ENCODE measurements around the gene RNF121.
A peak's percentile ranks its signal among the peaks of the same experiment; 100 is the strongest.
"Not testable (repeated sequence)": the region's sequence is repeated elsewhere in the genome, so short reads cannot be mapped to it uniquely, and the experiment has no call there.

Gene RNF121

DNA sequence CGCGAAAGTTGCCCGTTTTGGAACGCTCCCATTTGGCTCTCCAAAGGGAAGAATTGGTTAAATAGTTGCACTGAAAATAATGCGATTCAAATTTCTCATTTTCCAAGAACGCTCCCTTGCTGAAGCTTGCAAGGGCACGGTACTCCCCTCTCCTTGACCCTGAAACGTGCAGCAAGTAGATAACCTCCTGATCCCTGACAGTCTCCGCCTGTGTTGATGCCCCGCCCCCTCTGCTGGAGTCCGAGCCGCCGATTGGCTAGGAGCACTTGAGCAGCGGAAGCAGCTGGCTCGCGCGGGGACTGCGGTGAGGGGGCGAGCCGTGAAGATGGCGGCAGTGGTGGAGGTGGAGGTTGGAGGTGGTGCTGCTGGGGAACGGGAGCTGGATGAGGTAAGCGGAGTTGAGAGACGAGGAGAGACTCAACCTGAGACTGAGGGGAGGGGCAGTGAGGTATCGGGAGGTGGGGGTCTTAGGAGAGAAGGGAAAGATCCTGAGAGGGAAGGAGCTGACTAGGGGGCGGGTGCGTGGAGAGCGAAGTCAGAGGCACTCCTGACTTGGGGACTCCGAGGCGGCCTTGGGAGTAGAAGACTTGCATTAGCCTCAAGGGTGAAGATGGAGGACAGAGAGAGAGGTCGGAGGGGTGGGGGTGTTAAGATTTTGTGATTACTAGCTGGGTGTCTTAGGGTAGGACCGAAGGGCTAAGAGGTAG is at the start of gene RNF121:
Gene RNF121, plus strand, starts transcription at position 310 of the 707 bp plus-strand sequence. Its CDS starts 16 bp downstream, at position 326.
- peak; percentile 96 for DNase-seq (ENCODE audit: low read depth)

DNA sequence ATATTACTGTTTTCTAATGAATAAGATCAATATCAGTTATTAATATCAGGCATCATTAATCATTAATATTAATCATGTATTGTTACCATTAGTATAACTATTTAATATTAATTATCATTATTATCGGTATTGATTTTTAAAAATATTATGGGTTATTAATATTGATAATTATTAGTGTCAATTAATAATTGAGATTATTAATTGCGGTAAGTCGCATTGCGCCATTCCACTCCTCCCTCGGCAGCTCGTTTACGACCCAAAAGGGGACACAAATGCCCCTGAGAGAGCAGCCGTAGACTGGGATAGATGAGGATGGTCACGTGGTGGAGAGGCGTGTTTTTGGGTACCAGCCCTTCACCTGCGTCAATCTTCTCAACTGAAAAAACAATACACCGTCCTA is 43.0 kb upstream of the RNF121 start:
- not testable (repeated sequence) for DNase-seq (ENCODE audit: low read depth)

DNA sequence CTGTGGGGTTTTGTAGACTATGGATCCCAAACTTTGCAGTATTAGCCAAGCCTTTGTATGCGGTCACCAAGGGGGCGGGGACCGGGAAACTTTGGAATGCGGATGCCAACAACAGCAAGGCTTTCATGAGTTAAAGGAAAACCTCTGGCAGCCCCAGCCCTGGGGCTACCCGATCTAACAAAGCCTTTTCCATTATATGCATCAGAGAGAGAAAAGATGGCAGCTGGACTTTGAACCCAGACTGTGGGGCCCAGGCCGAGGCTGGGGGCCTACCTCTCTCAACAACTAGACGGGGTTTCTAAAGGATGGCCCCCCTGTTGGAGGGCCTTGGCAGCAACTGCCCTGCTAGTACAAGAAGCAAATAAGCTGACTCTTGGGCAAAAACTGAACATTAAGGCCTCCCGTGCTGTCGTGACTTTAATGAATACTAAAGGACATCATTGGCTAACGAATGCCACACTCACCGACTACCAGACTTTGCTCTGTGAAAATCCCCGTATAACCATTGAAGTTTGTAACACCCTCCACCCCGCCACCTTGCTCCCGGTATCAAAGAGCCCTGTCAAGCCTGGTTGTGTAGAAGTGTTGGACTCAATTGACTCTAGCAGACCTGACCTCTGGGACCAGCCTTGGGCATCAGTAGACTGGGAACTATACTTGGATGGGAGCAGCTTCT is 40.4 kb upstream of the RNF121 start:
- not testable (repeated sequence) for DNase-seq (ENCODE audit: low read depth)

DNA sequence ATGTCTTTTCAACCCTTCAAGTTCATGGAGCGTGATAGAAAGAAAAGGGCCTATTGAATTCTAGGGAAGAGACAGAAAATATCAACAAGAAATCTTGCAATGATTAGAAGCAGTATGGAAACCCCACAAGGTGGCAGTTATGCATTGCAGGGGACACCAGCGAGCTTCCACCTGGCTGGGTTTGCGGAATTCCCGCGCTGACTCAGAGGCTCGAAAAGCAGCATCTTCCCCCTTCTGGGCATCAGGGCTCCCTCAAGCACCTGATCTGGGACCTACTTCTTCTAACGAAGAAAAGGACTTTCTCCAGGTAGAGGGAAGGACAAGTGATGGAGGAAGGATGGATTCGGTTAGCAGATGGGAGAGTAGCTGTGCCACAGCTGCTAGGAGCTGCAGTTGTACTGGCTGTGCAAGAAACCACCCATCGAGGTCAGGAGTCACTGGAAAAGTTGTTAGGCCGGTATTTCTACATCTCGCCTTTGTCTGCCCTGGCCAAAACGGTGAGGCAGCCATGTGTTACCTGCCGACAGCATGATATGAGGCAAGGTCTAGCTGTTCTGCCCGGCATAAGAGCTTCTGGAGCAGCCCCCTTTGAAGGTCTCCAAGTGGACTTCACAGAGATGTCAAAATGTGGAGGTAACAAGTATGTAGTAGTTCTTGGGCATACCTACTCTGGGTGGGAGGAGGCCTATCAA is 39.5 kb upstream of the RNF121 start:
- not testable (repeated sequence) for DNase-seq (ENCODE audit: low read depth)

DNA sequence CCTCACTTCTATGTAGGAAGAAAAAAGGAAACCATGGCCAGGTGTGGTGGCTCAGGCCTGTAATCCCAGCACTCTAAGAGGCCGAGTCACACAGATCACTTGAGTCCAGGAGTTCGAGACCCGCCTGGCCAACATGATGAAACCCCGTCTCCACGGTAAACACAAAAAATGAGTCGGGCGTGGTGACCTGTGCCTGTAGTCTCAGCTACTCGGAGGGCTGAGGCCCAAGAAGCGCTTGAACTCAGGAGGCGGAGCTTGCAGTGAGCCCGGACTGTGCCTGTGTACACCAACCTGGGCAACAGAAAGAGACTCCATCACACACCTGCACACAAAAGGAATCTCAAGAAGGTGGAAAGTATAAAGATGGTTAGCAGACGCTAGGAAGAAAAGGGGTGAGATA is 32.9 kb upstream of the RNF121 start:
- DNase-seq (ENCODE audit: low read depth), result no peak

DNA sequence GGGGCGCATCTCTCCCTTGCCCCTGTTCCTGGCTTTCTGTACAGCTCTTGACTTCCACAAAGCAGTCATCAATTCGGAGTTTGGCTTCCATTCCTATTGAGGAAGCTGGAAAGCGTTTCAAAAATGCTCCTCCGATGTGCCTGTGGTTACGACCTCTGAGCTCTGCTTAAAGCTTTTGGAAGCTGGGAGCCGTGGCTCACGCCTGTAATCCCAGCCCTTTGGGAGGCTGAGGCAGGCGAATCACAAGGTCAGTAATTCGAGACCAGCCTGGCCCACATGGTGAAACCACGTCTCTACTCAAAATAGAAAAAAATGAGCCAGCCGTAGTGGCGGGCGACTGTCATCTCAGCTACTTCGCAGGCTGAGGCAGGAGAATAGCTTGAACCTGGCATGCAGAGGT is 27.7 kb upstream of the RNF121 start:
- DNase-seq (ENCODE audit: low read depth), result not testable (repeated sequence)

DNA sequence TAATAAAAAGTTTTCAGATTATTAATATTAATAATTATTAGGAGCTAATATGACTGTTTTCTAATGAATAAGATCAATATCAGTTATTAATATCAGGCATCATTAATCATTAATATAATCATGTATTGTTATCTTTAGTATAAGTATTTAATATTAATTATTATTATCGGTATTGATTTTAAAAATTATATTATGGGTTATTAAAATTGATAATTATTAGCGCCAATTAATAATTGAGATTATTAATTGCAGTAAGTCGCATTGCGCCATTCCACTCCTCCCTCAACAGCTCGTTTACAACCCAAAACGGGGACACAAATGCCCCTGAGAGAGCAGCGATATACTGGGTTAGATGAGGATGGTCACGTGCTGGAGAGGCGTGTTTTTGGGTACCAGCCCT is 20.6 kb upstream of the RNF121 start:
- DNase-seq (ENCODE audit: low read depth), result no peak

DNA sequence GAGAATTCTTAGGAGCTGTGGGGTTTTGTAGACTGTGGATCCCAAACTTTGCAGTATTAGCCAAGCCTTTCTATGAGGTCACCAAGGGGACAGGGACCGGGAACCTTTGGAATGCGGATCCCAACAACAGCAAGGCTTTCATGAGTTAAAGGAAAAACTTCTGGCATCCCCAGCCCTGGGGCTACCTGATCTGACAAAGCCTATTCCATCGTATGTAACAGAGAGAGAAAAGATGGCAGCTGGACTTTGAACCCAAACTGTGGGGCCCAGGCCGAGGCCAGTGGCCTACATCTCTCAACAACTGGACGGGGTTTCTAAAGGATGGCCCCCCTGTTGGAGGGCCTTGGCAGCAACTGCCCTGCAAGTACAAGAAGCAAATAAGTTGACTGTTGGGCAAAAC is 18.1 kb upstream of the RNF121 start:
- DNase-seq (ENCODE audit: low read depth), result not testable (repeated sequence)

DNA sequence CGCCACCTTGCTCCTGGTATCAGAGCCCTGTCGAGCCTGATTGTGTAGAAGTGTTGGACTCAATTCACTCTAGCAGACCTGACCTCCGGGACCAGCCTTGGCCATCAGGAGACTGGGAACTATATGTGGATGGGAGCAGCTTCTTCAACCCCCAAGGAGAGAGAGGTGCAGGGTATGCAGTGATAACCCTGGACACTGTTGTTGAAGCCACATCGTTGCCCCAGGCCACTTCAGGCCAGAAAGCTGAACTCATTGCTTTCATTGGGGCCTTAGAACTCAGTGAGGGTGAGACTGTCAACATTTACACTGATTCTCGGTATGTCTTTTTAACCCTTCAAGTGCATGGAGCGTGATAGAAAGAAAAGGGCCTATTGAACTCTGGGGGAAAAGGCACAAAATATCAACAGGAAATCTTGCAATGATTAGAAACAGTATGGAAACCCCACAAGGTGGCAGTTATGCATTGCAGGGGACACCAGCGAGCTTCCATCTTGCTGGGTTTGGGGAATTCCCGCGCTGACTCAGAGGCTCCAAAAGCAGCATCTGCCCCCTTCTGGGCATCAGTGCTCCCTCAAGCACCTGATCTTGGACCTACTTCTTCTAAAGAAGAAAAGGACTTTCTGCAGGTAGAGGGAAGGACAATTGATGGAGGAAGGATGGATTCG is 17.4 kb upstream of the RNF121 start:
- peak; percentile 78 for DNase-seq (ENCODE audit: low read depth)

DNA sequence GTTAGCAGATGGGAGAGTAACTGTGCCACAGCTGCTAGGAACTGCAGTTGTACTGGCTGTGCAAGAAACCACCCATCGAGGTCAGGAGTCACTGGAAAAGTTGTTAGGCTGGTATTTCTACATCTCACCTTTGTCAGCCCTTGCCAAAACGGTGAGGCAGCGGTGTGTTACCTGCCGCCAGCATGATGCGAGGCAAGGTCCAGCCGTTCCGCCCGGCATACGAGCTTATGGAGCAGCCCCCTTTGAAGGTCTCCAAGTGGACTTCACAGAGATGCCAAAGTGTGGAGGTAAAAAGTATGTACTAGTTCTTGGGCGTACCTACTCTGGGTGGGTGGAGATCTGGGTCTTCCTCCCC is 16.9 kb upstream of the RNF121 start:
- DNase-seq (ENCODE audit: low read depth), result not testable (repeated sequence)

DNA sequence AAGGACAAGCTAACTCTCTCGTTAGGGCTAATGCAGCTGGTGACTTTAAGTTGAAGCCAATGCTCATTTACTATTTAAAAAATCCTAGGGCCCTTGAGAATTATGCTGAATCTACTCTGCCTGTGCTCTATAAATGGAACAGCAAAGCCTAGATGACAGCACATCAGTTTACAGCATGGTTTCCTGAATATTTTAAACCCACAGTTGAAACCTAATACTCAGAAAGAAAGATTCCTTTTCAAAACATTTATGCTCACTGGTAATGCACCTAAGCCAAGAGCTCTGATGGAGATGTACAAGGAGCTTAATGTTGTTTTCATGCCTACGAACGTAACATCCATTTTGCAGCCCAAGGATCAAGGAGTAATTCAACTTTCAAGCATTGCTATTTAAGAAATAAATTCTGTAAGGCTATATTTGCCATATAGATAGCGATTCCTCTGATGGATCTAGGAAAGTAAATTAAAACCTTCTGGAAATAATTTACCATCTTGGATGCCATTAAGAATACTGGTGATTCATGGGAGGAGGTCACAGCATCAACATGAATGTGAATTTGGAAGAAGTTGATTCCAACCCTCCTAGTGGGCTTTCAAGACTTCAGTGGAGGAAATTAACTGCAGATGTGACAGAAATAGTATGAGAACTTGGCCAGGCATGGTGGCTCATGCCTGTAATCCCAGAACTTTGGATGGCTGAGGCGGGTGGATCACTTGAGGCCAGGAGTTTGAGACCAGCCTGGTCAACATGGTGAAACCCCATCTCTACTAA is 14.9 kb upstream of the RNF121 start:
- DNase-seq (ENCODE audit: low read depth), result no peak

DNA sequence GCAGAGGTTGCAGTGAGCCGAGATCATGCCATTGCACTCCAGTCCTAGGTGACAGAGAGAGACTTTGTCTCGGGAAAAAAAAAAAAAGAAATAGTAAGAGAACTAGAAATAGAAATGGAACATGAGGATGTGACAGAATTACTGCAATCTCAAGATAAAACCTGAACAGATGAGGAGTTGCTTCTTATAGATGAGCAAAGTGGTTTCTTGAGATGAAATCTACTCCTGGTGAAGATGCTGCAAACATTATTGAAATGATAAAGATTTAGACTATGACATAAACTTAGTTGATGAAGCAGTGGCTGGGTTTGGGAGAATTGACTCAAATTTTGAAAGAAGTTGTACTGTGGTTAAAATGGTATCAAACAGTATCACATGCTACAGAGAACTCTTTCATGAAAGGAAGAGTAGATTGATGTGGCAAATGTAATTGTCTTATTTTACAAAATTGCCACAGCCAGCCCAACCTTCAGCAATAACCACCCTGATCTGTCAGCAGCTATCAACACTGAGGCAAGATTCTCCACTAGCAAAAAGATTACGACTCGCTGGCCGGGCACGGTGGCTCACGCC is 14.1 kb upstream of the RNF121 start:
- no peak for DNase-seq (ENCODE audit: low read depth)

DNA sequence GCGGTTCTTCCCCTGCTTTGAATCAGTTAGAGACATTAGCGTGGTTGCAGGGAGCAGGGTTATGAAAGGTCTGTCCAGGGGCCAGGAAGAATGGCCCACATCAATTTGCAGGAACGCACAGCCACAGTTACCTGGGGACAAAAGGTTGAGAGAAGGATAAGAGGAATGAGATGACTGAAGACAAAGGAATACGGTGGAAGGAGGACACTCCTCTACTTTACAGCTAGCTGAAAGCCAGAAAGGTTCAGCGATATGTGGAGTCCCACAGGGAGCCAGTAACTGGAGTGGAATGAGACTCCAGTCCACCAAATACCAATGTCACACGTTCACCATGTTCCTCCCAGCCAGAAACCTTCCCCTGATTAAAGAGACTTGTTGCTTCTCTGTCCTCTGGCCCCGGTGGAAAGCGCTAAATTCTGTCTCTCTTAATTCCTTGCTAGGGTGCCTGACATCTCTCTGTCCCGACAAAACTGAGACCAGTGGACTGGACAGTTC is 11.2 kb upstream of the RNF121 start:
- DNase-seq (ENCODE audit: low read depth), result no peak

DNA sequence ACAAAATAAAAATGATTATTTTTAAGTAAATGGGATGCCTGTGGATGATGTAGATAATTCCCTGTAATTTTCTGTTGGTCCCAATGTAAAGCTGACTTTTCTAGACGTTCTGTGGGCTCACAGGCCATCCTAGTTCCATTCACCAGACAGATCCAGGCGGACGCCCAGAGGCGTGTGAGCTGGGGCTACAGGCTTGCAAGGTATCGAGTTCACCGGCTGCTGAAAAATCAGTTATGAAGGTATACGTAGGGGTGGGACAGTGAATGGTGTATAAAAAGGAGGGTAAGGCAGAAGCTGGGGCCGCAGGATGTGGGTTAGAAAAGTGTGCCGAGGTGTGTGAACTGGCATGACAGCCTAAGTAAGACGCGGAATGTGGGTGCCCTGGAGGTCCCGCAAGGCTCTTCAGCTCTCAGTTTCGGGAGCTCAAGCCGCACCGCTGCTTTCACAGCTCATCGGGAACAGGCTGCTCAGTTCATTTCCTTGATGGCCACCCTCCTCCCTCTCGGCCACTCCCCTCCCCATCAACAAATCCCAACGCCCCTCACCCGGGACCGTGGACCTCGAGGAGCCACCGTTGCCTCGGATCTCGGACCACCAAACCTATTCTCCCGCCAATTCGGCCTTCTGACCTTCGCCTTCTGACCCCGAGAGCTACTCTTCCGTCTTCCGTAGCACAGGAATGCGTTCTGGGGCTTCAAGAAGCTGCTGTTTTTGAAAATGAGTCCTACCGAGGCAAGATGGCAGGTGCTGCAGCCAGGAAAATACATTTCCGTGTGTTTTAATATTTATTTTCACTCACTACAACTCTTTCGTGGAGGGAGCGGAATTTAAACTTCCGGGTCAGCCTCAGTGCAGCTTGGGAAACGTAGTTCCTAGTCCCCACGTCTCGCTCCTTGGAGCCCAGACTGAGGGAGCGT is 768 bp upstream of the RNF121 start, which contains the start of gene XNDC1N:
Gene XNDC1N, minus strand, starts transcription at position 775 of the 917 bp plus-strand sequence. CDS start 5,241 bp downstream, outside the sequence.
- peak; percentile 61 for DNase-seq (ENCODE audit: low read depth)

DNA sequence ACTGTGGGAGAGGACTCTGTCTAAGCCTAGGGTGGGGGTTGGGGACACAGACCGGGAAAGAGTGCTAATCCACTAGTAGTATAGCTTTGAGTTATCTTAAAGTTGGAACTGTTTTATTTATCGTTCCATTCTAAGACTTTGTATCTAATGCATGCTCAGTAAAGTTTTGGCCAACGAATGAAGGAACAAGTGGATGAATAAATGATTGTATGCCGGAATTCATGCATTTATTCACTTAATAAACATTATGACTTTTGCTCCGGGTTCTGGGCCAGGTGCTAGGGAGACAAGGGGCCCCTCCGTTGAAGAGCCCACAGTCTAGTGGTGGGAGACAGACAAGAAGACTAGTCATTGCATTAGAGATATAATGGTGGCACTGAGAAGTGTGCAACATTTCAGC is 645 bp downstream of the RNF121 start:
- DNase-seq (ENCODE audit: low read depth), result no peak

DNA sequence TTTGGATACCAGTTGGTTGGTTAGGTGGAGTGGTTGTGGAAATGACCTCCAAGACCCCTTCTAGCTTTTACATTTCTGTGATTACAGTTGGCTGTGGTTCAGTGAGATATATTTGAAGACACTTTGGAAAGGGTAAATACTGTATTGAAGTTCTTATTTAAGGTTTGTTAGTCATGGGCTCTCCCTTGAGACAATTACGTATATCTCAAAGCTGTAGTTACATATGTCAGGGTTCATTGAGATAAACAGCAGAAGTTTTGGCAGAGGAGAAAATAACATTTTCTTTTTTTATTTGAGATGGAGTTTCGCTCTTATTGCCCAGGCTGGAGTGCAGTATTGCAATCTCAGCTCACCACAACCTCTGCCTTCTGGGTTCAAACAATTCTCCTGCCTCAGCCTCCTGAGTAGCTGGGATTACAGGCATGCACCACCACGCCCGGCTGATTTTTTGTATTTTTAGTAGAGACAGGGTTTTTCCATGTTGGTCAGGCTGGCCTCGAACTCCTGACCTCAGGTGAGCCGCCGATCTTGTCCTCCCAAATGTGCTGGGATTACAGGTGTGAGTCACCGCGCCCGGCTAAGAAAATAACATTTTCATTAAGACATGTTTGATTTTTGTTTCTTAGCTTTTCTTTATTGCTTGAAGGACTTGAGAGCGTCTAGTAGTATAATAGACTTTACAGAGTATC is 1.9 kb downstream of the RNF121 start:
- no peak for DNase-seq (ENCODE audit: low read depth)

DNA sequence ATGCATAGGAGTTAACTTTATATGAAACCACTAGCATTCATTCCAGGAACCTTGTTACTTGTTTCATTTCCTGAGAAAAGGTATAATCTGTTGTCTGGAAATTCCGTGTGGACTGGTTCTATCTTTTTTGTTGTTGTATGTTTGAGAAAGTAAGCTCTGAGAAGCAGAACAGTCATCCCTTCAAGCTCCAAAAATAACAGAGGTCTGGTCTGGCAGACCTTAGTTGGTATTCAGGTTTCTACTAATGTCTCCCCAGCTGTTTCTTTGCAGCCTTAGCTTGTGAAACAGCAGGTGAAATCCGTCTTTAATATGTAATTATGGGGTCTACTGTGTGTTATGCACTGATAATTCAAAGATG is 2.4 kb downstream of the RNF121 start:
- DNase-seq (ENCODE audit: low read depth), result no peak

DNA sequence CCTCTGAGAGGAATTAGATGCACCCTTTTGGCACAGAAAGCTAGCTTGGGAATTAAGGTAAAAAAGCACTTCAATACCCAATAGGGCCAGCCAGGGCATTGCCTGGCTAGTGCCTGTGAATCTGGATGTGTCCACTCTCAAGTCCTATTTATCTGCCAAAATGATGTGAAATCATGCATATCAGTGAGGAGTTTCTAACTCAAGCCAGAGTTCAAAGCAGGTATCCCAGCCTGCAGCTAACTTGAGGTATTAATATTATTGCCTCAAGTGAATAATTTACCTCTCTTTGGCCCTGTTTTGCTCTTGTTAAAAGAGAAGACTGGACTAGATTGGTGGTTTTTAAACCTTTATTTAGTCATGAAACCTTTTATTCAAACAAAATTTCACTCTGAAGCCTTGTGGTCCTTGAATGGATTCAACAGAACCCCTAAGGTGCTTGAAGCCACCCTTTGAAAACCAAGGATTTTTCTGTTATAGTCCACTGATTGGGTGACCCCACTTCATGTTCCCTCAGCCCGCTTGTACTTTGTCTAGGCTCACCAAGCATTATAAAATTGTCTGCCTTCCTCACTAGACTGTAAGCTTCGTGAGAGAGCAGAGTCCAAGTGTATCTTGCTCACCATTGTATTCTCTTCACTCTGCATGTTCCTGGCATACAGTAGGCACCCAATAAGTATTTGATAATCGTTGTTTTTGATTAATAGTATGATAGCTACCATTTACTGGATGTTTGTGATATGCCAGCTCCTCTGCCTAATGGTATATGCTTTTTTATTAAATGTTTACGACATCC is 4.5 kb downstream of the RNF121 start:
- DNase-seq (ENCODE audit: low read depth), result no peak

DNA sequence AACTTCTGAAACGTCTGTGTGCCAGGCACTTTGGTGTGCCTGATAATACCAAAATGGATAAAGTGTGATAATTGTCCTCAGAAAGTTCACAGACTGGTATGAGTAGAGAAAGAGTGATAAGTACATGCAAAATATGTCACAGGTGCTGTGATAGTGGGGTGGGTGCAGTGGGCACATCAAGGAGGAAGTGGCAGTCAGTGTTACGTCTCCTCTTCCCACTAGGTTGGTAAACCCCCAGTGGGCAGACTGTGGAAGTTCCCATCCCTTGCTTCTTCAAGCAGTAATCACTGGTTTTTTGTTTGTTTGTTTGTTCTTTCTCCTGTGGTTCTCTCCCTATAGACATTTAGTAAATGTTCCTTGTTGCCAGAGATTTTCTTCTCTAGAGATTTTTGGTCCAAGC is 5.4 kb downstream of the RNF121 start:
- DNase-seq (ENCODE audit: low read depth), result no peak
